ENCODE measurements around the gene REELD1.

DNA sequence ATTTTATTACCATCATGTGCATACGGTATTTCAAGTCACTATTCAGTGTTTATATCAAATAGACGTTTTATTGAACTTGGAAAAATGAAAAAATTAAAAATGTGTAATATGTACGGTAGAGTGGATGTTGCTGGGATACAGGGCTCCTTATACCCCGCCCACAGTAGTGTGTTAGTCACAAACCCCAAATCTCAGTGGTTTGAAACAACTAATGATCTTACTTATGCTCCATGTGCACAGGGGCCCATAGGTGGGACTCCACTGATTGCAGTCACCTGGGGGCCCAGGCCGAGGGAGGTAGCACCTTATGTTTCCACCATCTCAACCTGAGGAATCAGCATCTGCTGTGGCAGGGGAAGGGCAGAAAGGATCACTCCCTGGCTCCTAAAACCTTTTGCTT lies 20.7 kb upstream of the REELD1 start:
- TF ChIP-seq CTCF (IDR thresholded peaks at IDR 0.05) (no peak), POLR2A (IDR thresholded peaks at IDR 0.05) (no peak)

Data from vagina (tissue), 2 donors.